RWPE2 (cell line): ENCODE measurements around the gene FRAS1.

ENCODE experiments used
- ATAC-seq: fragments of 200-7000 bp; cut with Tn5 transposase; 3 replicates; pipeline ENCODE4 v1.9.1; 2021; ENCODE audit warnings: low read depth
- DNase-seq: peaks from one replicate; pipeline ENCODE4 v3.0.0-alpha.2; 2020; ENCODE audit warnings: low spot score
- H3K27ac ChIP-seq: fragments of 450-650 bp; 2 replicates; pipeline ENCODE4 v1.5.1; 2017; ENCODE audit warnings: mild to moderate bottlenecking; ENCODE audit not compliant: poor library complexity, severe bottlenecking
- H3K27me3 ChIP-seq: fragments of 250-450 bp; sonication (Bioruptor Pico); 2 replicates; pipeline ENCODE4 v1.5.1; 2021; ENCODE audit warnings: mild to moderate bottlenecking, moderate library complexity; ENCODE audit not compliant: insufficient read depth, poor library complexity, severe bottlenecking
- H3K36me3 ChIP-seq: fragments of 250-450 bp; sonication (Bioruptor Pico); 2 replicates; pipeline ENCODE4 v1.5.1; 2020; ENCODE audit warnings: low read depth, mild to moderate bottlenecking, moderate library complexity
- H3K4me1 ChIP-seq: fragments of 250-450 bp; sonication (Bioruptor Pico); 2 replicates; pipeline ENCODE4 v1.5.1; 2021; ENCODE audit warnings: mild to moderate bottlenecking, moderate library complexity; ENCODE audit not compliant: insufficient read depth, poor library complexity, severe bottlenecking
- H3K4me3 ChIP-seq: fragments of 250-450 bp; sonication (Bioruptor Pico); 2 replicates; pipeline ENCODE4 v1.5.1; 2021; ENCODE audit warnings: mild to moderate bottlenecking, moderate library complexity; ENCODE audit not compliant: severe bottlenecking
- H3K9me3 ChIP-seq: fragments of 250-450 bp; sonication (Bioruptor Pico); 2 replicates; pipeline ENCODE4 v1.5.1; 2021; ENCODE audit warnings: mild to moderate bottlenecking, moderate library complexity; ENCODE audit not compliant: severe bottlenecking
- CTCF ChIP-seq: fragments of 450-650 bp; IDR thresholded peaks from one replicate; pipeline ENCODE4 v1.5.1; 2017; ENCODE audit warnings: mild to moderate bottlenecking, moderate library complexity; ENCODE audit not compliant: poor library complexity, severe bottlenecking

The FRAS1 gene

GRCh38 chr4:78040431-78040830 lies 16.7 kb upstream of the FRAS1 start:
- H3K27ac ChIP-seq: no peak overlapping the region
- DNase-seq (no peak), ATAC-seq (no peak; the same call in 2 of the 3 replicates)
- H3K27me3 ChIP-seq: no peaks in the 10 kb centered on the region
- H3K36me3 ChIP-seq: no peaks in the 10 kb centered on the region
- no peaks in the 10 kb centered on the region for H3K4me1 ChIP-seq
- H3K4me3 ChIP-seq: no peak overlapping the region
- no peak for TF ChIP-seq CTCF
- no peaks in the 10 kb centered on the region for H3K9me3 ChIP-seq

GRCh38 chr4:78047366-78047765 lies 9.8 kb upstream of the FRAS1 start:
- Histone ChIP-seq H3K27me3 (no peaks in the 10 kb centered on the region), H3K9me3 (no peaks in the 10 kb centered on the region), H3K36me3 (no peaks in the 10 kb centered on the region), H3K27ac (no peak overlapping the region), H3K4me1 (no peaks in the 10 kb centered on the region), H3K4me3 (no peak overlapping the region)
- no peak for TF ChIP-seq CTCF
- DNase-seq: no peak
- ATAC-seq: no peak

GRCh38 chr4:78056265-78057129 lies 626 bp upstream of the FRAS1 start:
- no peaks in the 10 kb centered on the region for H3K4me1 ChIP-seq
- H3K27me3 ChIP-seq: no peaks in the 10 kb centered on the region
- peak overlapping the region; percentile 30 for H3K27ac ChIP-seq
- no peaks in the 10 kb centered on the region for H3K36me3 ChIP-seq
- peak; percentile 8 for TF ChIP-seq CTCF
- peak; percentile 73 for ATAC-seq
- H3K9me3 ChIP-seq: no peaks in the 10 kb centered on the region
- peak; percentile 77 for DNase-seq
- H3K4me3 ChIP-seq: peak overlapping the region; percentile 43

GRCh38 chr4:78057600-78058550 lies 752 bp downstream of the FRAS1 start:
- ATAC-seq (peak; percentile 12; the same call in 2 of the 3 replicates), DNase-seq (peak; percentile 49)
- Histone ChIP-seq H3K9me3 (no peaks in the 10 kb centered on the region), H3K27ac (no peak overlapping the region), H3K4me3 (peak overlapping the region; percentile 43), H3K36me3 (no peaks in the 10 kb centered on the region), H3K4me1 (peaks cover 9% of the 10 kb centered on the region), H3K27me3 (no peaks in the 10 kb centered on the region)
- TF ChIP-seq CTCF: no peak
